Endometrial microvascular endothelial cells (primary cell): ENCODE data around the gene RADIL. TPM values are rescaled to one million over a fixed set of nuclear protein-coding genes. Genes with fewer than 3 reads are reported as not detected.

ENCODE experiments used
- in situ Hi-C: cut with HindIII; loops from 2 replicates; pipeline ENCODE4 v1.10.0; 2017; ENCODE audit warnings: low sequenced_read_pairs, low pct_unique_long_range_greater_than_20kb; ENCODE audit errors: inconsistent ontology term
- total RNA-seq: library from RNA; depleted of rRNA; stranded (reverse); fragments of >200 nt; gene quantifications from one replicate; pipeline ENCODE4 v1.2.3, GENCODE V29; 2015; ENCODE audit errors: inconsistent ontology term

Gene RADIL
- total RNA-seq, 1 donor from 2014 or later = not detected

- in situ Hi-C loops = no loop called here
Observed at GRCh38 chr7:4751398-4751947, 132.0 kb downstream of the RADIL start.

- in situ Hi-C loops = loop anchor here (10.0 kb wide), 1 partner anchor 145 kb away; no protein-coding TSS in a partner anchor
Observed at GRCh38 chr7:4749798-4750197, 133.7 kb downstream of the RADIL start.

GRCh38 chr7:4749363-4749762 lies 134.2 kb downstream of the RADIL start:
- in situ Hi-C loops = loop anchor here (10.0 kb wide), 1 partner anchor 145 kb away; no protein-coding TSS in a partner anchor

Other genes starting within 250 kb of the RADIL start
- gene FOXK1, start 201.4 kb downstream of the RADIL start, total RNA-seq = 34.0 TPM
- gene AP5Z1, start 108.1 kb downstream of the RADIL start, total RNA-seq = 25.6 TPM
- not detected for gene PAPOLB, start 21.7 kb downstream of the RADIL start, total RNA-seq
- gene MMD2, start 75.5 kb upstream of the RADIL start, total RNA-seq = not detected
- gene RBAK, start 162.1 kb upstream of the RADIL start, total RNA-seq = 4.6 TPM